GM19193 (cell line): Measurements from ENCODE around the gene EREG.

Experiments used
- POLR2A ChIP-seq: IDR thresholded peaks from 4 replicates; pipeline ENCODE4 v1.6.1; 2011; ENCODE audit not compliant: insufficient read depth, insufficient read length; ENCODE audit errors: extremely low read depth

Gene EREG

GRCh38 chr4:74431113-74431826 lies 66.3 kb downstream of the EREG start:
- no peak for TF ChIP-seq POLR2A

- no peak for TF ChIP-seq POLR2A
Observed at GRCh38 chr4:74433043-74433442, 68.1 kb downstream of the EREG start.

DNA sequence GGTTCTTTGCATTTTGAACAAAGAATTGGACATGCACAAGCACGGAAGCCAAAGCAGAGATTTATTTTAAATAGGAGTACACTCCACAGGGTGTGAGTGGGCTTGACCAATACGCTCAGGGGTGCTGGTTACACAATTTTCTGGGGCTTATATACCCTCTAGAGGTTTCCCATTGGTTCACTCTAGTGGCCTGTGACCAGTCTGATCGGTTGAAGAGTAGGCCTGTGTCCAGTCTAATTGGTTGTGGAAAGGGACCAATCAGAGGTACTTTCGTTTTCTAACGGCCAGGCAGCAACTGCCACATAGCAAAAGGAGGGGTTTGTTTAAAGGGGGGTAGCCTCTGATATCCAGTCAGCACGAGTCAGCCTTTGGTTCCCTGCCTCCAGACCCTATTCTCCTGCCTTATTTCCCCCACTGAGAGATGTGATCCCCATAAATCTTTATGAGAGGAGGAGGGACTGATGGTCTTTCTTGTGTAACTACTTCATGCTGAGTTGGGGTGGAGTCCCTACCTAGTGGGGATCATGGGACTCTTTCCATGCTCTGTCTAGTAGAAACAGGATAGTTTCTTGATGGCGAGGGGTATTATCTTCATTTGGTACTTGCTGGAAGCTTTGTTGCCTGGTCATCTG lies 68.7 kb downstream of the EREG start:
- no peak for TF ChIP-seq POLR2A

DNA sequence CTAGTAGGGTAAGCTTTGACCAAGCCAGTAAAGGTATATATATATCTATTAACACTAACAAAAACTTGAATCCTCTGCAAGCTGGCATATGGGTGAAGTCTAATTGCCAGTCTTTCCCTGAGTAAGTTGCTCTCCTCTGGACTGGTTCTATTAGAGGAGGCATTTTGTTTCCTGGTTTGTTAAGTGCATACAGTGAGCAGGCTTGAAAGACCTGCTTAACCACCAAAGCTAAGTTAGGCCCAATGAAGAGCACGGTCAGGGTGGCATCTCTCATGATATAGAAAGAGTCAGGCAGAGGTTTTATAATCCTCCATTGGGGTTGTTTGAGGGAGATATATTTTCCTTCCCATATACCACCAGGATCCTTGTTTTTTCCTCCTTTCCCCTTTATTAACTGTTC lies 70.4 kb downstream of the EREG start:
- TF ChIP-seq POLR2A: no peak

DNA sequence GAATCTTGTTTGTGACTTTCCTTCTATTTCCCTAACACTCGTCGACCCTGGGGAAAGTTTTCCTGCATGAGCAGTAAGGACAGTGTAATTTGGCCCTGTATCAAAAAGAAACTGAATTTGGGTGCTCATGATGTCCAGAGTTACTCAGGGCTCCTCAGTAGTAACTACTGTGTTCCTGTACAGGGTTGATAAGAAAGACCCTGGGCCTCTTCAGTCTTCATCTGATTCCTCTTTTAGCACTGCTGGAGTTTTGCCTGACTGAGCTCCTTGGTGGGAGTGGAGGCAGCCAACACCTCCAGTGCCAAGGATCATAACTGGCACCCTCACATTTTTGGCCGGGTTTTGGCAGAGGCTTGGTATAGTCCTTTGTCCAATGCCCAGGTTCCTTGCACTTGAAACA lies 72.9 kb downstream of the EREG start:
- TF ChIP-seq POLR2A: no peak
